Glutamatergic neuron (in vitro differentiated cells): ENCODE results near the gene DNLZ. TPM values are rescaled to one million over a fixed set of nuclear protein-coding genes. Genes with fewer than 3 reads are reported as not detected.

Experiments
- DNase-seq: peaks from one replicate; pipeline ENCODE4 v3.0.0; 2022
- H3K27ac Mint-ChIP-seq: one replicate; pipeline ENCODE4 v1.8.0; 2020; ENCODE audit warnings: mild to moderate bottlenecking, mixed read lengths, inconsistent platforms; ENCODE audit not compliant: unreplicated experiment
- H3K27me3 Mint-ChIP-seq: one replicate; pipeline ENCODE4 v1.8.0; 2020; ENCODE audit warnings: mild to moderate bottlenecking, moderate library complexity, mixed read lengths, inconsistent platforms; ENCODE audit not compliant: unreplicated experiment
- H3K36me3 Mint-ChIP-seq: one replicate; pipeline ENCODE4 v1.8.0; 2020; ENCODE audit warnings: mild to moderate bottlenecking, mixed read lengths, inconsistent platforms; ENCODE audit not compliant: unreplicated experiment
- H3K4me1 Mint-ChIP-seq: one replicate; pipeline ENCODE4 v1.8.0; 2020; ENCODE audit warnings: mild to moderate bottlenecking, low read depth, mixed read lengths, inconsistent platforms; ENCODE audit not compliant: unreplicated experiment
- H3K4me3 Mint-ChIP-seq: one replicate; pipeline ENCODE4 v1.8.0; 2020; ENCODE audit warnings: mild to moderate bottlenecking, mixed read lengths, inconsistent platforms; ENCODE audit not compliant: unreplicated experiment
- H3K9me3 Mint-ChIP-seq: one replicate; pipeline ENCODE4 v1.8.0; 2020; ENCODE audit warnings: mild to moderate bottlenecking, moderate library complexity, mixed read lengths, inconsistent platforms; ENCODE audit not compliant: unreplicated experiment
- CTCF ChIP-seq: fragments of 200-600 bp; sonication (generic); IDR thresholded peaks from one replicate; pipeline ENCODE4 v1.5.0; 2021; ENCODE audit not compliant: partially characterized antibody, unreplicated experiment
- total RNA-seq: library from RNA; stranded (reverse); fragmentation: NEBNext Ultra II Directional; extraction: Animal tissue kit (Norgen Biotek cat#: 25700); gene quantifications from one replicate; pipeline ENCODE4 v1.2.1, GENCODE V29; 2021; ENCODE audit not compliant: unreplicated experiment

The DNLZ gene
- total RNA-seq, 1 donor from 2014 or later: 16.5 TPM

GRCh38 chr9:136377341-136378169 is 14.0 kb upstream of the DNLZ start:
- no peaks in the 10 kb centered on the region for H3K9me3 Mint-ChIP-seq
- no peak overlapping the region for H3K27ac Mint-ChIP-seq
- H3K27me3 Mint-ChIP-seq: peaks cover 3% of the 10 kb centered on the region
- H3K4me3 Mint-ChIP-seq: no peak overlapping the region
- no peak for TF ChIP-seq CTCF
- no peak for DNase-seq
- no peaks in the 10 kb centered on the region for H3K36me3 Mint-ChIP-seq
- peaks cover 16% of the 10 kb centered on the region for H3K4me1 Mint-ChIP-seq

- H3K27me3 Mint-ChIP-seq: peaks cover 3% of the 10 kb centered on the region
- DNase-seq: no peak
- no peak for TF ChIP-seq CTCF
- no peaks in the 10 kb centered on the region for H3K36me3 Mint-ChIP-seq
- no peaks in the 10 kb centered on the region for H3K9me3 Mint-ChIP-seq
- no peak overlapping the region for H3K27ac Mint-ChIP-seq
- H3K4me3 Mint-ChIP-seq: no peak overlapping the region
- H3K4me1 Mint-ChIP-seq: peaks cover 16% of the 10 kb centered on the region
Measured at GRCh38 chr9:136376457-136376856, 12.9 kb upstream of the DNLZ start.

- peak overlapping the region; percentile 52 for H3K4me3 Mint-ChIP-seq
- H3K27me3 Mint-ChIP-seq: peaks cover 3% of the 10 kb centered on the region
- DNase-seq: no peak
- no peak for TF ChIP-seq CTCF
- H3K27ac Mint-ChIP-seq: peak overlapping the region; percentile 86
- H3K9me3 Mint-ChIP-seq: no peaks in the 10 kb centered on the region
- no peaks in the 10 kb centered on the region for H3K36me3 Mint-ChIP-seq
- H3K4me1 Mint-ChIP-seq: peaks cover 18% of the 10 kb centered on the region
Measured at GRCh38 chr9:136375096-136375495, 11.6 kb upstream of the DNLZ start.

- no peaks in the 10 kb centered on the region for H3K36me3 Mint-ChIP-seq
- no peak overlapping the region for H3K27ac Mint-ChIP-seq
- H3K27me3 Mint-ChIP-seq: peaks cover 7% of the 10 kb centered on the region
- H3K4me3 Mint-ChIP-seq: no peak overlapping the region
- peaks cover 18% of the 10 kb centered on the region for H3K4me1 Mint-ChIP-seq
- no peaks in the 10 kb centered on the region for H3K9me3 Mint-ChIP-seq
- no peak for TF ChIP-seq CTCF
- DNase-seq: no peak
Measured at GRCh38 chr9:136374183-136374575, 10.6 kb upstream of the DNLZ start.

GRCh38 chr9:136373300-136374182 is 10.0 kb upstream of the DNLZ start, which contains the start of gene CARD9:
Gene CARD9, minus strand, starts transcription at chr9:136373669. Its CDS starts 1,591 bp downstream, at chr9:136372078.
- peak within 1 kb of the TSS; percentile 81 for H3K27ac Mint-ChIP-seq
- peak within 1 kb of the TSS; percentile 18 for H3K4me3 Mint-ChIP-seq

More at GRCh38 chr9:136373300-136374182, 10.0 kb upstream of the DNLZ start, which contains the start of gene CARD9:
- DNase-seq: no peak
- no peaks in the 10 kb centered on the region for H3K9me3 Mint-ChIP-seq
- no peaks in the 10 kb centered on the region for H3K36me3 Mint-ChIP-seq
- peaks cover 8% of the 10 kb centered on the region for H3K27me3 Mint-ChIP-seq
- no peak for TF ChIP-seq CTCF
- peaks cover 18% of the 10 kb centered on the region for H3K4me1 Mint-ChIP-seq
